HEK293 (cell line): ENCODE measurements around the gene TEX36.

Source experiments
- CTCF ChIA-PET: fragments of 350-600 bp; formaldehyde crosslinking; extraction: SDS; loops from one replicate; lab custom pipeline; 2021; ENCODE audit warnings: antibody characterized with exemption; lab: Yijun Ruan, JAX
- POLR2A ChIA-PET: fragments of 300-600 bp; formaldehyde crosslinking; extraction: SDS; loops from one replicate; lab custom pipeline; 2020; ENCODE audit warnings: antibody characterized with exemption, inconsistent platforms; lab: Yijun Ruan, JAX
- H3K27ac ChIP-seq: fragments of 200-500 bp; sonication (Bioruptor generic); 2 replicates; pipeline ENCODE4 v1.5.1; 2014; ENCODE audit warnings: low read depth, low read length, control low read depth, inconsistent platforms; ENCODE audit errors: extremely low read depth
- H3K36me3 ChIP-seq, 2 experiments: fragments of 200-500 bp in 1 of 2; sonication (Bioruptor generic) in 1 of 2; 1 replicate in 1 of 2; 2 replicates in 1 of 2; pipeline ENCODE4 v1.5.1; 2014 to 2017; ENCODE audit warnings: inconsistent platforms in 2 of 2, low read length in 2 of 2; ENCODE audit not compliant: control insufficient read depth in 2 of 2, insufficient read depth in 1 of 2
- H3K4me1 ChIP-seq: fragments of 200-500 bp; sonication (Bioruptor generic); 2 replicates; pipeline ENCODE4 v1.5.1; 2014; ENCODE audit warnings: mild to moderate bottlenecking, low read length, inconsistent platforms; ENCODE audit not compliant: control insufficient read depth, insufficient read depth
- H3K4me3 ChIP-seq: 2 replicates; pipeline ENCODE4 v1.5.1; 2011; ENCODE audit warnings: low read depth, mild to moderate bottlenecking, control low read depth, low read length, moderate library complexity
- H3K9me3 ChIP-seq: fragments of 200-500 bp; sonication (Bioruptor generic); 2 replicates; pipeline ENCODE4 v1.5.1; 2014; ENCODE audit warnings: low read depth, low read length, inconsistent platforms; ENCODE audit not compliant: control insufficient read depth, insufficient read depth
- EGR2 ChIP-seq: fragments of 450-650 bp; formaldehyde crosslinking; IDR thresholded peaks from 2 replicates; pipeline ENCODE4 v1.5.1; 2016; ENCODE audit warnings: low read depth, missing biosample characterization, missing genetic modification characterization
- FEZF1 ChIP-seq: fragments of 450-650 bp; formaldehyde crosslinking; IDR thresholded peaks from 2 replicates; pipeline ENCODE4 v1.5.1; 2016; ENCODE audit warnings: missing biosample characterization, missing genetic modification characterization
- GLI4 ChIP-seq: fragments of 450-650 bp; formaldehyde crosslinking; IDR thresholded peaks from 2 replicates; pipeline ENCODE4 v1.5.1; 2016; ENCODE audit warnings: missing biosample characterization, missing genetic modification characterization
- KLF1 ChIP-seq: fragments of 450-650 bp; formaldehyde crosslinking; IDR thresholded peaks from 2 replicates; pipeline ENCODE4 v1.5.1; 2016; ENCODE audit warnings: missing biosample characterization, missing genetic modification characterization
- KLF7 ChIP-seq: fragments of 450-650 bp; formaldehyde crosslinking; IDR thresholded peaks from 2 replicates; pipeline ENCODE4 v1.5.1; 2016; ENCODE audit warnings: missing biosample characterization, missing genetic modification characterization, borderline replicate concordance
- OVOL3 ChIP-seq: fragments of 450-650 bp; formaldehyde crosslinking; IDR thresholded peaks from 2 replicates; pipeline ENCODE4 v1.5.1; 2016; ENCODE audit warnings: missing biosample characterization, missing genetic modification characterization
- SCRT1 ChIP-seq: fragments of 450-650 bp; formaldehyde crosslinking; IDR thresholded peaks from 2 replicates; pipeline ENCODE4 v1.5.1; 2016; ENCODE audit warnings: missing biosample characterization, missing genetic modification characterization, borderline replicate concordance
- TCF7L2 ChIP-seq: IDR thresholded peaks from 2 replicates; pipeline ENCODE4 v1.6.1; 2011; ENCODE audit warnings: low read depth, mild to moderate bottlenecking, inconsistent platforms, low read length, moderate library complexity, borderline replicate concordance
- ZFP69B ChIP-seq: fragments of 450-650 bp; formaldehyde crosslinking; IDR thresholded peaks from 2 replicates; pipeline ENCODE4 v1.5.1; 2016; ENCODE audit warnings: missing biosample characterization, missing genetic modification characterization
- ZNF10 ChIP-seq: fragments of 450-650 bp; formaldehyde crosslinking; IDR thresholded peaks from 2 replicates; pipeline ENCODE4 v1.5.1; 2017; ENCODE audit warnings: missing biosample characterization, missing genetic modification characterization
- ZNF138 ChIP-seq: fragments of 450-650 bp; formaldehyde crosslinking; IDR thresholded peaks from 2 replicates; pipeline ENCODE4 v1.5.1; 2016; ENCODE audit warnings: missing biosample characterization, missing genetic modification characterization, borderline replicate concordance
- ZNF155 ChIP-seq: fragments of 450-650 bp; formaldehyde crosslinking; IDR thresholded peaks from 2 replicates; pipeline ENCODE4 v1.5.1; 2016; ENCODE audit warnings: missing biosample characterization, missing genetic modification characterization
- ZNF214 ChIP-seq: fragments of 450-650 bp; formaldehyde crosslinking; IDR thresholded peaks from 2 replicates; pipeline ENCODE4 v1.5.1; 2017; ENCODE audit warnings: missing biosample characterization, mild to moderate bottlenecking, missing genetic modification characterization, borderline replicate concordance
- ZNF311 ChIP-seq: fragments of 450-650 bp; formaldehyde crosslinking; IDR thresholded peaks from 2 replicates; pipeline ENCODE4 v1.5.1; 2017; ENCODE audit warnings: missing biosample characterization, missing genetic modification characterization, borderline replicate concordance
- ZNF629 ChIP-seq: fragments of 450-650 bp; formaldehyde crosslinking; IDR thresholded peaks from 2 replicates; pipeline ENCODE4 v1.5.1; 2017; ENCODE audit warnings: missing biosample characterization, missing genetic modification characterization
- ZNF747 ChIP-seq: fragments of 450-650 bp; formaldehyde crosslinking; IDR thresholded peaks from 2 replicates; pipeline ENCODE4 v1.5.1; 2016; ENCODE audit warnings: missing biosample characterization, missing genetic modification characterization
- ZNF830 ChIP-seq: fragments of 450-650 bp; IDR thresholded peaks from 2 replicates; pipeline ENCODE4 v1.5.0; 2018; ENCODE audit warnings: missing biosample characterization, missing genetic modification characterization, low read depth, mild to moderate bottlenecking, moderate library complexity
- ZSCAN23 ChIP-seq: fragments of 450-650 bp; formaldehyde crosslinking; IDR thresholded peaks from 2 replicates; pipeline ENCODE4 v1.5.1; 2016; ENCODE audit warnings: missing biosample characterization, missing genetic modification characterization
- TF ChIP-seq, protein P1 (sequence below): fragments of 450-650 bp; formaldehyde crosslinking; IDR thresholded peaks from 2 replicates; pipeline ENCODE4; 2016; ENCODE audit warnings: missing biosample characterization, missing genetic modification characterization
- TF ChIP-seq, protein P2 (sequence below): fragments of 450-650 bp; formaldehyde crosslinking; IDR thresholded peaks from 2 replicates; pipeline ENCODE4 v1.5.1; 2017; ENCODE audit warnings: missing biosample characterization, missing genetic modification characterization
- TF ChIP-seq, protein P3 (sequence below): fragments of 450-650 bp; formaldehyde crosslinking; IDR thresholded peaks from 2 replicates; pipeline ENCODE4 v1.5.1; 2016; ENCODE audit warnings: missing biosample characterization, missing genetic modification characterization

TEX36 gene

DNA sequence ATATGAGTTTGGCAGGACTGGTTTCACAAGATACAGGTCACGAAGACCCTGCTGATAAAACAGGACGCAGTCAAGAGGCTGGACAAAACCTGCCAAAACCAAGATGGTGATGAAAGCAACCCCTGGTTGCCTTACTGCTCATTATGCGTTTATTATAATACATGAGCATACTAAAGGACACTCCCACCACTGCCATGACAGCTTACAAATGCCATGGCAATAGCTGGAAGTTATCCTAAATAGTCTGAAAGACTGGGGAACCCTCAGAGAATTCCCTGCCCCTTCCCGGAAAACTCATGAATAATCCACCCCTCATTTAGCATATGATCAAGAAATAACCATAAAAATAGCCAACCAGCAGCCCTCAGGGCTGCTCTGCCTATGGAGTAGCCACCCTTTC is 73.1 kb downstream of the TEX36 start (continued):
- TF ChIP-seq FEZF1 (tag by site-specific recombination): no peak
- TF ChIP-seq ZSCAN23 (tag by site-specific recombination): no peak
- no peak for TF ChIP-seq EGR2 (tag by site-specific recombination)
- TF ChIP-seq, all 188 proteins: peak for 0

DNA sequence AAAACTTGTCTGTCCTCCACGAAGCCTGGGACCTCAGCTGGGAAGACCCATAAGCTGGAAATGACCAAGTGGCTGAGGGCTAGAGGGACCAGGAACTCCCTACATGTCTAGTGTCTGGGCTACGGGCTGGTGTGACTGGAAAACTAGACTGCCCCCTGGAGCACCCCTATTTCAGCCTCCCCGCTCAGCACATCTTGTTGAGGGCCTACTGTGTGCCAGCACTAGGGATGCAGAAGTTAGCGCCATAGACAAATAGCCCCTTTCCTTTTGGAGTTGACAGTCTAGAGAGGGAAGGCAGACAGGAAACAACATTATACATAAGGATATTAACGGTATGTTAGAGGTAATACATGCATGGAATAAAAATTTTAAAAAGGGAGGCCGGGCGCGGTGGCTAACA is 74.5 kb downstream of the TEX36 start:
- Histone ChIP-seq H3K4me3 (no peak overlapping the region), H3K9me3 (no peaks in the 10 kb centered on the region), H3K36me3 (no peaks in the 10 kb centered on the region), H3K4me1 (no peaks in the 10 kb centered on the region), H3K27ac (no peak overlapping the region)
- CTCF ChIA-PET: interaction anchor here (0.7 kb wide), 1 partner anchor 551 kb away, joined by 3 read pairs; no protein-coding TSS in a partner anchor
- no peak for TF ChIP-seq ZNF747 (tag by site-specific recombination)
- TF ChIP-seq ZNF629 (tag by site-specific recombination): no peak
- TF ChIP-seq ZFP69B (tag by site-specific recombination): no peak
- TF ChIP-seq, protein P1, sequence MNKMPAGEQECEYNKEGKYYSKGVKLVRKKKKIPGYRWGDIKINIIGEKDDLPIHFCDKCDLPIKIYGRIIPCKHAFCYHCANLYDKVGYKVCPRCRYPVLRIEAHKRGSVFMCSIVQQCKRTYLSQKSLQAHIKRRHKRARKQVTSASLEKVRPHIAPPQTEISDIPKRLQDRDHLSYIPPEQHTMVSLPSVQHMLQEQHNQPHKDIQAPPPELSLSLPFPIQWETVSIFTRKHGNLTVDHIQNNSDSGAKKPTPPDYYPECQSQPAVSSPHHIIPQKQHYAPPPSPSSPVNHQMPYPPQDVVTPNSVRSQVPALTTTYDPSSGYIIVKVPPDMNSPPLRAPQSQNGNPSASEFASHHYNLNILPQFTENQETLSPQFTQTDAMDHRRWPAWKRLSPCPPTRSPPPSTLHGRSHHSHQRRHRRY (tag by site-specific recombination): no peak
- no peak for TF ChIP-seq OVOL3 (tag by site-specific recombination)
- no peak for TF ChIP-seq KLF1 (tag by site-specific recombination)
- POLR2A ChIA-PET: no interaction called here

DNA sequence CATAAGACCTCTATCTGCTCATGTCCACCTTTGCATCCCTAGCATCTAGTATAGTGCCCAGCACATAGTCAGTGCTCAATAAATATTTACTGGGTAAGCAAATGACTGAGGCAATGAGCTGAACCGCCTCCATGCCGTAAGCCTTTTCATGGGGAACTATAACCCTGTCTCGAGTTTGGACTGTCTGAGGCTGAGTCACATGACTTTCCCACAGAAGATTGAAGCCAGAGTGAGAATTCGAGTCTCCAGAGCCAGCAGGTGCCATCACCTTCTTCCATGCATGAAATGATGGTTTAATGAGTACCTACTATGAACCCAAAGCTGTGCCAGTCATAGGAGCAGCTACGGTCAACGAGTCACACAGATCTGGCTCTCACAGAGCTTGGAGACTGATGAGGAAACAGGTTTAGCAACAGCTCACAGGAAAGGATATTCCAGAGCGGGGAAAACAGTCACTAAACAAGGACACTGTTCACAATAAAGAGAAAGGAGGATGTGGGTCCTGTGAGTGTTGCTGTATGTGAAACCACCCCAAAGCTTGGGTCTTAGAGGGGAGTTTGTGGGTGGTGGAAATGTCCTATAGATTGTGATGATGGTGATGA is 75.2 kb downstream of the TEX36 start:
- no peak overlapping the region for H3K4me3 ChIP-seq
- no peaks in the 10 kb centered on the region for H3K36me3 ChIP-seq
- POLR2A ChIA-PET: no interaction called here
- no peak overlapping the region for H3K27ac ChIP-seq
- no peaks in the 10 kb centered on the region for H3K9me3 ChIP-seq
- H3K4me1 ChIP-seq: no peaks in the 10 kb centered on the region
- TF ChIP-seq TCF7L2 (no peak), GLI4 (tag by site-specific recombination) (no peak), SCRT1 (tag by site-specific recombination) (no peak), KLF1 (tag by site-specific recombination) (no peak), ZNF214 (tag by site-specific recombination) (no peak), ZNF138 (no peak), ZNF155 (tag by site-specific recombination) (no peak), ZNF10 (tag by site-specific recombination) (no peak), ZNF830 (tag by site-specific recombination) (no peak), ZNF311 (tag by site-specific recombination) (no peak), KLF7 (tag by site-specific recombination) (no peak)
- TF ChIP-seq, protein P2, sequence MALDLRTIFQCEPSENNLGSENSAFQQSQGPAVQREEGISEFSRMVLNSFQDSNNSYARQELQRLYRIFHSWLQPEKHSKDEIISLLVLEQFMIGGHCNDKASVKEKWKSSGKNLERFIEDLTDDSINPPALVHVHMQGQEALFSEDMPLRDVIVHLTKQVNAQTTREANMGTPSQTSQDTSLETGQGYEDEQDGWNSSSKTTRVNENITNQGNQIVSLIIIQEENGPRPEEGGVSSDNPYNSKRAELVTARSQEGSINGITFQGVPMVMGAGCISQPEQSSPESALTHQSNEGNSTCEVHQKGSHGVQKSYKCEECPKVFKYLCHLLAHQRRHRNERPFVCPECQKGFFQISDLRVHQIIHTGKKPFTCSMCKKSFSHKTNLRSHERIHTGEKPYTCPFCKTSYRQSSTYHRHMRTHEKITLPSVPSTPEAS: no peak
- TF ChIP-seq, protein P3, sequence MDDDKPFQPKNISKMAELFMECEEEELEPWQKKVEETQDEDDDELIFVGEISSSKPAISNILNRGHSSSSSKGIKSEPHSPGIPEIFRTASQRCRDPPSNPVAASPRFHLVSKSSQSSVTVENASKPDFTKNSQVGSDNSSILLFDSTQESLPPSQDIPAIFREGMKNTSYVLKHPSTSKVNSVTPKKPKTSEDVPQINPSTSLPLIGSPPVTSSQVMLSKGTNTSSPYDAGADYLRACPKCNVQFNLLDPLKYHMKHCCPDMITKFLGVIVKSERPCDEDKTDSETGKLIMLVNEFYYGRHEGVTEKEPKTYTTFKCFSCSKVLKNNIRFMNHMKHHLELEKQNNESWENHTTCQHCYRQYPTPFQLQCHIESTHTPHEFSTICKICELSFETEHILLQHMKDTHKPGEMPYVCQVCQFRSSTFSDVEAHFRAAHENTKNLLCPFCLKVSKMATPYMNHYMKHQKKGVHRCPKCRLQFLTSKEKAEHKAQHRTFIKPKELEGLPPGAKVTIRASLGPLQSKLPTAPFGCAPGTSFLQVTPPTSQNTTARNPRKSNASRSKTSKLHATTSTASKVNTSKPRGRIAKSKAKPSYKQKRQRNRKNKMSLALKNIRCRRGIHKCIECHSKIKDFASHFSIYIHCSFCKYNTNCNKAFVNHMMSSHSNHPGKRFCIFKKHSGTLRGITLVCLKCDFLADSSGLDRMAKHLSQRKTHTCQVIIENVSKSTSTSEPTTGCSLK (tag by site-specific recombination): no peak
- CTCF ChIA-PET: interaction anchor here (0.6 to 1.2 kb wide), 3 partner anchors 13 to 776 kb away, joined by 3 to 5 read pairs (median 4); no protein-coding TSS in a partner anchor
